GM19043 (cell line): ENCODE data around the gene CELSR1.

Source experiments
- ATAC-seq: cut with Tn5 transposase; IDR thresholded peaks from one replicate; pipeline ENCODE4 v1.9.1; 2021; ENCODE audit warnings: low read depth; ENCODE audit not compliant: unreplicated experiment

CELSR1 gene

GRCh38 chr22:46465345-46465720 is 72.1 kb downstream of the CELSR1 start:
- ATAC-seq, result no peak

- no peak for ATAC-seq
Observed at GRCh38 chr22:46464701-46465344, 72.6 kb downstream of the CELSR1 start.

- ATAC-seq, result no peak
Observed at GRCh38 chr22:46464296-46464695, 73.1 kb downstream of the CELSR1 start.

- no peak for ATAC-seq
Observed at GRCh38 chr22:46463435-46464227, 73.8 kb downstream of the CELSR1 start.

GRCh38 chr22:46462726-46463371 is 74.6 kb downstream of the CELSR1 start:
- ATAC-seq, result no peak

GRCh38 chr22:46461566-46462180 is 75.7 kb downstream of the CELSR1 start:
- ATAC-seq, result no peak

- ATAC-seq, result no peak
Observed at GRCh38 chr22:46460857-46461256, 76.6 kb downstream of the CELSR1 start.

- ATAC-seq, result no peak
Observed at GRCh38 chr22:46459347-46460065, 77.9 kb downstream of the CELSR1 start.

GRCh38 chr22:46458525-46458924 is 78.9 kb downstream of the CELSR1 start:
- no peak for ATAC-seq

- ATAC-seq, result no peak
Observed at GRCh38 chr22:46457502-46458488, 79.6 kb downstream of the CELSR1 start.

GRCh38 chr22:46456818-46457163 is 80.6 kb downstream of the CELSR1 start:
- no peak for ATAC-seq

GRCh38 chr22:46455446-46455845 is 82.0 kb downstream of the CELSR1 start:
- ATAC-seq, result no peak

- no peak for ATAC-seq
Observed at GRCh38 chr22:46454504-46455269, 82.7 kb downstream of the CELSR1 start.

GRCh38 chr22:46453829-46454503 is 83.5 kb downstream of the CELSR1 start:
- no peak for ATAC-seq

GRCh38 chr22:46453006-46453828 is 84.2 kb downstream of the CELSR1 start:
- ATAC-seq, result no peak

- ATAC-seq, result no peak
Observed at GRCh38 chr22:46452195-46453005, 85.0 kb downstream of the CELSR1 start.

- no peak for ATAC-seq
Observed at GRCh38 chr22:46451741-46452140, 85.7 kb downstream of the CELSR1 start.
